Stomach smooth muscle (tissue), 2 donors: ENCODE measurements around the gene SLC38A8.

Source experiments
- H3K27ac ChIP-seq: one replicate; pipeline ENCODE4 v1.7.0; 2013; ENCODE audit warnings: mild to moderate bottlenecking, low read length, inconsistent platforms
- H3K27me3 ChIP-seq, 2 donors: one replicate each; pipeline ENCODE4 v1.7.0; 2013; ENCODE audit warnings: low read length in 2 of 2; ENCODE audit not compliant: insufficient read depth in 2 of 2, control insufficient read depth in 1 of 2
- H3K36me3 ChIP-seq, 2 donors: one replicate each; pipeline ENCODE4 v1.7.0; 2013; ENCODE audit warnings: low read length in 2 of 2; ENCODE audit not compliant: control insufficient read depth in 2 of 2, insufficient read depth in 2 of 2
- H3K4me1 ChIP-seq: one replicate; pipeline ENCODE4 v1.7.0; 2013; ENCODE audit warnings: low read length; ENCODE audit not compliant: control insufficient read depth, insufficient read depth
- H3K4me3 ChIP-seq, 2 donors: one replicate each; pipeline ENCODE4 v1.7.0; 2013; ENCODE audit warnings: low read length in 2 of 2
- H3K9ac ChIP-seq, 2 donors: one replicate each; pipeline ENCODE4 v1.7.0; 2013; ENCODE audit warnings: low read length in 2 of 2, mild to moderate bottlenecking in 1 of 2
- H3K9me3 ChIP-seq, 2 donors: one replicate each; pipeline ENCODE4 v1.7.0; 2013; ENCODE audit warnings: low read length in 2 of 2; ENCODE audit not compliant: control insufficient read depth in 2 of 2
- donor health status: healthy.
- donor health status: Pancreatic carcinoma.

SLC38A8 gene

GRCh38 chr16:84000989-84001642 is 41.5 kb downstream of the SLC38A8 start:
- H3K9ac ChIP-seq, result no peak overlapping the region
- H3K4me3 ChIP-seq, result no peak overlapping the region
- no peaks in the 10 kb centered on the region for H3K9me3 ChIP-seq
- H3K27me3 ChIP-seq, result peaks cover 15 to 30% of the 10 kb centered on the region in 2 donors
- no peak overlapping the region for H3K27ac ChIP-seq
- H3K4me1 ChIP-seq, result no peaks in the 10 kb centered on the region
- no peaks in the 10 kb centered on the region for H3K36me3 ChIP-seq

GRCh38 chr16:83998091-83998490 is 44.5 kb downstream of the SLC38A8 start:
- Histone ChIP-seq H3K27me3 (peaks cover 20 to 33% of the 10 kb centered on the region in 2 donors), H3K9me3 (no peaks in the 10 kb centered on the region), H3K36me3 (no peaks in the 10 kb centered on the region)

GRCh38 chr16:83996481-83997252 is 45.9 kb downstream of the SLC38A8 start:
- Histone ChIP-seq H3K9ac (no peak overlapping the region), H3K27ac (no peak overlapping the region), H3K4me3 (no peak overlapping the region), H3K27me3 (peaks cover 21 to 28% of the 10 kb centered on the region in 2 donors), H3K36me3 (no peaks in the 10 kb centered on the region), H3K4me1 (no peaks in the 10 kb centered on the region), H3K9me3 (no peaks in the 10 kb centered on the region)

More at GRCh38 chr16:83998091-83998490, 44.5 kb downstream of the SLC38A8 start:
- H3K9ac ChIP-seq, result no peak overlapping the region
- no peaks in the 10 kb centered on the region for H3K4me1 ChIP-seq
- no peak overlapping the region for H3K4me3 ChIP-seq
- no peak overlapping the region for H3K27ac ChIP-seq

- H3K4me3 ChIP-seq, result no peak overlapping the region
- H3K9me3 ChIP-seq, result no peaks in the 10 kb centered on the region
- no peaks in the 10 kb centered on the region for H3K36me3 ChIP-seq
- peaks cover 21 to 26% of the 10 kb centered on the region in 2 donors for H3K27me3 ChIP-seq
- no peaks in the 10 kb centered on the region for H3K4me1 ChIP-seq
- H3K27ac ChIP-seq, result no peak overlapping the region
- H3K9ac ChIP-seq, result no peak overlapping the region
Measured at GRCh38 chr16:83995754-83996153, 46.8 kb downstream of the SLC38A8 start.

- Histone ChIP-seq H3K4me1 (no peaks in the 10 kb centered on the region), H3K9me3 (no peaks in the 10 kb centered on the region), H3K27me3 (peaks cover 23% of the 10 kb centered on the region in 2 donors), H3K36me3 (no peaks in the 10 kb centered on the region), H3K4me3 (no peak overlapping the region), H3K9ac (no peak overlapping the region), H3K27ac (no peak overlapping the region)
Measured at GRCh38 chr16:83994703-83995102, 47.9 kb downstream of the SLC38A8 start.

GRCh38 chr16:83994087-83994486 is 48.5 kb downstream of the SLC38A8 start:
- Histone ChIP-seq H3K36me3 (no peaks in the 10 kb centered on the region), H3K4me3 (no peak overlapping the region)

GRCh38 chr16:83992624-83993023 is 50.0 kb downstream of the SLC38A8 start:
- no peaks in the 10 kb centered on the region for H3K9me3 ChIP-seq
- no peaks in the 10 kb centered on the region for H3K36me3 ChIP-seq
- no peak overlapping the region for H3K4me3 ChIP-seq
- no peak overlapping the region for H3K27ac ChIP-seq
- H3K27me3 ChIP-seq, result peaks cover 9 to 15% of the 10 kb centered on the region in 2 donors
- no peaks in the 10 kb centered on the region for H3K4me1 ChIP-seq
- H3K9ac ChIP-seq, result no peak overlapping the region

More at GRCh38 chr16:83994087-83994486, 48.5 kb downstream of the SLC38A8 start:
- Histone ChIP-seq H3K9ac (no peak overlapping the region), H3K9me3 (no peaks in the 10 kb centered on the region), H3K27ac (no peak overlapping the region), H3K27me3 (peaks cover 22 to 23% of the 10 kb centered on the region in 2 donors), H3K4me1 (no peaks in the 10 kb centered on the region)

- peaks cover 0 to 7% of the 10 kb centered on the region in 2 donors for H3K27me3 ChIP-seq
- no peaks in the 10 kb centered on the region for H3K4me1 ChIP-seq
- H3K9me3 ChIP-seq, result no peaks in the 10 kb centered on the region
- H3K36me3 ChIP-seq, result no peaks in the 10 kb centered on the region
- H3K27ac ChIP-seq, result no peak overlapping the region
- no peak overlapping the region for H3K4me3 ChIP-seq
- H3K9ac ChIP-seq, result no peak overlapping the region
Measured at GRCh38 chr16:83990492-83990891, 52.1 kb downstream of the SLC38A8 start.

GRCh38 chr16:83989300-83989699 is 53.3 kb downstream of the SLC38A8 start:
- Histone ChIP-seq H3K9me3 (no peaks in the 10 kb centered on the region), H3K4me3 (no peak overlapping the region), H3K4me1 (no peaks in the 10 kb centered on the region), H3K9ac (no peak overlapping the region), H3K27ac (no peak overlapping the region), H3K27me3 (peaks cover 0 to 7% of the 10 kb centered on the region in 2 donors), H3K36me3 (no peaks in the 10 kb centered on the region)

GRCh38 chr16:83983491-83983890 is 59.1 kb downstream of the SLC38A8 start:
- no peaks in the 10 kb centered on the region for H3K36me3 ChIP-seq
- H3K4me3 ChIP-seq, result no peak overlapping the region
- H3K4me1 ChIP-seq, result no peaks in the 10 kb centered on the region
- H3K27ac ChIP-seq, result no peak overlapping the region
- H3K27me3 ChIP-seq, result no peaks in the 10 kb centered on the region
- no peak overlapping the region for H3K9ac ChIP-seq
- peaks cover 0 to 7% of the 10 kb centered on the region in 2 donors for H3K9me3 ChIP-seq

- no peaks in the 10 kb centered on the region for H3K27me3 ChIP-seq
- no peaks in the 10 kb centered on the region for H3K36me3 ChIP-seq
- H3K9me3 ChIP-seq, result peaks cover 0 to 16% of the 10 kb centered on the region in 2 donors
- H3K4me1 ChIP-seq, result no peaks in the 10 kb centered on the region
- no peak overlapping the region for H3K27ac ChIP-seq
- H3K9ac ChIP-seq, result no peak overlapping the region
- no peak overlapping the region for H3K4me3 ChIP-seq
Measured at GRCh38 chr16:83981799-83982198, 60.8 kb downstream of the SLC38A8 start.
